ENCODE results near the gene CDKN2A. TPM values are rescaled to one million over a fixed set of nuclear protein-coding genes. Genes with fewer than 3 reads are reported as not detected.

Gene CDKN2A
- total and polyA plus RNA-seq, 4 donors = 0.23 to 0.76 (median 0.43) TPM

DNA sequence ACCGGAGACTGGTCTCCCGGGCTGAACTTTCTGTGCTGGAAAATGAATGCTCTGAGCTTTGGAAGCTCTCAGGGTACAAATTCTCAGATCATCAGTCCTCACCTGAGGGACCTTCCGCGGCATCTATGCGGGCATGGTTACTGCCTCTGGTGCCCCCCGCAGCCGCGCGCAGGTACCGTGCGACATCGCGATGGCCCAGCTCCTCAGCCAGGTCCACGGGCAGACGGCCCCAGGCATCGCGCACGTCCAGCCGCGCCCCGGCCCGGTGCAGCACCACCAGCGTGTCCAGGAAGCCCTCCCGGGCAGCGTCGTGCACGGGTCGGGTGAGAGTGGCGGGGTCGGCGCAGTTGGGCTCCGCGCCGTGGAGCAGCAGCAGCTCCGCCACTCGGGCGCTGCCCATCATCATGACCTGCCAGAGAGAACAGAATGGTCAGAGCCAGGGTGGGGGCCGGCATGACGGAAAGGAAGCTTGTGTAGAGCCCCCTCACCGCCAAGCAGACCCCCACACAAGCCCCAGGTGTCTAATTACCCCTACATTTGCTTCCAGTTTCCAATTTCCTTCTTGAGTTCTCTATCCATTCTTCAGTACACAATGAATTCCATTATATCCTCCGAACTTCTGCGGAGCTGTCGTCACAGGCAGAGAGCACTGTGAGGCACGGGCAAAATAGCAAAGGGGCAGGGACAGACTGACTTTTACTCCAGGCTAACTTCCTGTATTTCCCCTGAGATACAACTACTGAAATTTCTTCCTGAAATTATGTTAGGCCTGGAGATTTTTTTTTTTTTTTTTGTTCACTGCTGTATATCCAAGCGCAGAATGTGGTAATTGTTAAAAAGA lies 23.2 kb downstream of the CDKN2A start (continued):
- TF ChIP-seq TAF1 (conservative IDR thresholded peaks at IDR 0.05) = no peak
- TF ChIP-seq HNF4G (IDR thresholded peaks at IDR 0.05) = no peak

DNA sequence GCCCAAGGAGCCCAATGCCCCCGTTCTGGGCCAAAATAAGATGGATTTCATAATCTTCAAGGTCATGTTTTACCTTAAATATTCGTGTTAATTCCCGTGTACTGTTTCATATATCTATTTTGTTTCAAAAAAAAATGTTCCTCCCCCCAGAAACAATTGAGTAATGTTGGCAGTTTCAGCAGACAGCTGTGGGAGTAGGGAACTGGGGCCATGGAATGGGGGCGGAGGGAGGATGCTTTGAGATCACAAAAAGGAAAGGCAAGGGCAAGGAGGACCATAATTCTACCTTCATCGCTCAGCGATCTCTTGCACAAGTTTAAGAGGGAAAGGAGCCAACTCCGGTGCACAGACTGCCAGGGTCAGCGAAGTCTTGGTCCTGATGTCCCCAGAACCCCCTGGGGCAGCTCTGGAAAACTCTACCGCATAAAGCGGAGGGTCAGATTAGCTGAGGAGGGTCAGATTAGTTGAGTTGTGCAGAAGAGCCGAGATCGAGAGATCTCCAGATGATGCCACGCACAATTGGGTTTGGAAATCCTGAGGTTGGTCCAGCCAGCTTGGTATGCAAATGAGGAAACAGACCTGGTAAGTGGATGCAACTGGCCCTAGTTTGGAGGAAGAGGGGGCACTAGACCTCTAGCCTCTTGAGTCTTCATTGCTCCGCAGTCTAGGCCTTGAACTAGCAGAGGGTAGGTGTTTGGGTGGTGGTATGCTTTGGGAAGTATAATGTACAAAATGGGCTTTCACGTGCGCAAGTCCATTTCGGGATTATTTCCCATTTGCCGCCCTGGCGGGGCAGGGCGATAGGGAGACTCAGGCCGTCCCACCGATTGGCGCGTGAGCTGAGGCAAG lies 24.0 kb downstream of the CDKN2A start:
- WGBS = 15% methylated on average over 24 of the region's 24 CpGs
- H3K4me3 ChIP-seq (ENCODE audit: low read depth in 1 of 3, low read length in 3 of 3) = no peak overlapping the region

More for the DNA sequence above, 24.0 kb downstream of the CDKN2A start:
- Histone ChIP-seq H3K27ac (ENCODE audit: low read depth in 1 of 2, low read length in 2 of 2) (no peak overlapping the region), H3K36me3 (ENCODE audit: control insufficient read depth in 4 of 4, insufficient read depth in 3 of 4, low read depth in 1 of 4, low read length in 3 of 4) (no peaks in the 10 kb centered on the region), H3K9me3 (ENCODE audit: control insufficient read depth in 4 of 4, low read length in 3 of 4) (peaks cover 0 to 18% (median 1%) of the 10 kb centered on the region in 4 donors), H3K4me1 (ENCODE audit: control insufficient read depth in 4 of 4, insufficient read depth in 4 of 4, low read length in 3 of 4) (peaks cover 11 to 24% (median 17%) of the 10 kb centered on the region in 4 donors), H3K27me3 (ENCODE audit: control insufficient read depth in 4 of 4, insufficient read depth in 4 of 4, low read length in 3 of 4) (peaks cover 3 to 44% (median 27%) of the 10 kb centered on the region in 4 donors), H3K9ac (ENCODE audit: low read depth in 1 of 2, low read length in 2 of 2) (no peak overlapping the region)
- no peak for DNase-seq (ENCODE audit: low spot score)
- TF ChIP-seq, protein P1, sequence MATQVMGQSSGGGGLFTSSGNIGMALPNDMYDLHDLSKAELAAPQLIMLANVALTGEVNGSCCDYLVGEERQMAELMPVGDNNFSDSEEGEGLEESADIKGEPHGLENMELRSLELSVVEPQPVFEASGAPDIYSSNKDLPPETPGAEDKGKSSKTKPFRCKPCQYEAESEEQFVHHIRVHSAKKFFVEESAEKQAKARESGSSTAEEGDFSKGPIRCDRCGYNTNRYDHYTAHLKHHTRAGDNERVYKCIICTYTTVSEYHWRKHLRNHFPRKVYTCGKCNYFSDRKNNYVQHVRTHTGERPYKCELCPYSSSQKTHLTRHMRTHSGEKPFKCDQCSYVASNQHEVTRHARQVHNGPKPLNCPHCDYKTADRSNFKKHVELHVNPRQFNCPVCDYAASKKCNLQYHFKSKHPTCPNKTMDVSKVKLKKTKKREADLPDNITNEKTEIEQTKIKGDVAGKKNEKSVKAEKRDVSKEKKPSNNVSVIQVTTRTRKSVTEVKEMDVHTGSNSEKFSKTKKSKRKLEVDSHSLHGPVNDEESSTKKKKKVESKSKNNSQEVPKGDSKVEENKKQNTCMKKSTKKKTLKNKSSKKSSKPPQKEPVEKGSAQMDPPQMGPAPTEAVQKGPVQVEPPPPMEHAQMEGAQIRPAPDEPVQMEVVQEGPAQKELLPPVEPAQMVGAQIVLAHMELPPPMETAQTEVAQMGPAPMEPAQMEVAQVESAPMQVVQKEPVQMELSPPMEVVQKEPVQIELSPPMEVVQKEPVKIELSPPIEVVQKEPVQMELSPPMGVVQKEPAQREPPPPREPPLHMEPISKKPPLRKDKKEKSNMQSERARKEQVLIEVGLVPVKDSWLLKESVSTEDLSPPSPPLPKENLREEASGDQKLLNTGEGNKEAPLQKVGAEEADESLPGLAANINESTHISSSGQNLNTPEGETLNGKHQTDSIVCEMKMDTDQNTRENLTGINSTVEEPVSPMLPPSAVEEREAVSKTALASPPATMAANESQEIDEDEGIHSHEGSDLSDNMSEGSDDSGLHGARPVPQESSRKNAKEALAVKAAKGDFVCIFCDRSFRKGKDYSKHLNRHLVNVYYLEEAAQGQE (IDR thresholded peaks at IDR 0.05) = no peak
- TF ChIP-seq TAF1 (conservative IDR thresholded peaks at IDR 0.05) (no peak), FOXA2 (IDR thresholded peaks at IDR 0.05) (no peak), NR2F2 (IDR thresholded peaks at IDR 0.05) (no peak), HNF4A (conservative IDR thresholded peaks at IDR 0.05) (no peak), RXRA (IDR thresholded peaks at IDR 0.05) (no peak), HNF4G (IDR thresholded peaks at IDR 0.05) (no peak), SP1 (IDR thresholded peaks at IDR 0.05) (no peak), JUND (IDR thresholded peaks at IDR 0.05) (no peak), EGR1 (IDR thresholded peaks at IDR 0.05; ENCODE audit: low read depth in 2 of 2) (no peak), GABPA (IDR thresholded peaks at IDR 0.05 in 1 of 2, conservative IDR thresholded peaks at IDR 0.05 in 1 of 2) (no peak), YY1 (IDR thresholded peaks at IDR 0.05) (no peak), RAD21 (IDR thresholded peaks at IDR 0.05) (no peak), FOXA1 (IDR thresholded peaks at IDR 0.05) (no peak)
- TF ChIP-seq, protein P2, sequence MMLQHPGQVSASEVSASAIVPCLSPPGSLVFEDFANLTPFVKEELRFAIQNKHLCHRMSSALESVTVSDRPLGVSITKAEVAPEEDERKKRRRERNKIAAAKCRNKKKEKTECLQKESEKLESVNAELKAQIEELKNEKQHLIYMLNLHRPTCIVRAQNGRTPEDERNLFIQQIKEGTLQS (IDR thresholded peaks at IDR 0.05) = no peak
- TF ChIP-seq, protein P3, sequence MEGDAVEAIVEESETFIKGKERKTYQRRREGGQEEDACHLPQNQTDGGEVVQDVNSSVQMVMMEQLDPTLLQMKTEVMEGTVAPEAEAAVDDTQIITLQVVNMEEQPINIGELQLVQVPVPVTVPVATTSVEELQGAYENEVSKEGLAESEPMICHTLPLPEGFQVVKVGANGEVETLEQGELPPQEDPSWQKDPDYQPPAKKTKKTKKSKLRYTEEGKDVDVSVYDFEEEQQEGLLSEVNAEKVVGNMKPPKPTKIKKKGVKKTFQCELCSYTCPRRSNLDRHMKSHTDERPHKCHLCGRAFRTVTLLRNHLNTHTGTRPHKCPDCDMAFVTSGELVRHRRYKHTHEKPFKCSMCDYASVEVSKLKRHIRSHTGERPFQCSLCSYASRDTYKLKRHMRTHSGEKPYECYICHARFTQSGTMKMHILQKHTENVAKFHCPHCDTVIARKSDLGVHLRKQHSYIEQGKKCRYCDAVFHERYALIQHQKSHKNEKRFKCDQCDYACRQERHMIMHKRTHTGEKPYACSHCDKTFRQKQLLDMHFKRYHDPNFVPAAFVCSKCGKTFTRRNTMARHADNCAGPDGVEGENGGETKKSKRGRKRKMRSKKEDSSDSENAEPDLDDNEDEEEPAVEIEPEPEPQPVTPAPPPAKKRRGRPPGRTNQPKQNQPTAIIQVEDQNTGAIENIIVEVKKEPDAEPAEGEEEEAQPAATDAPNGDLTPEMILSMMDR (IDR thresholded peaks at IDR 0.05; ENCODE audit: low read depth, low read length, missing input control) = no peak
- TF ChIP-seq, protein P4, sequence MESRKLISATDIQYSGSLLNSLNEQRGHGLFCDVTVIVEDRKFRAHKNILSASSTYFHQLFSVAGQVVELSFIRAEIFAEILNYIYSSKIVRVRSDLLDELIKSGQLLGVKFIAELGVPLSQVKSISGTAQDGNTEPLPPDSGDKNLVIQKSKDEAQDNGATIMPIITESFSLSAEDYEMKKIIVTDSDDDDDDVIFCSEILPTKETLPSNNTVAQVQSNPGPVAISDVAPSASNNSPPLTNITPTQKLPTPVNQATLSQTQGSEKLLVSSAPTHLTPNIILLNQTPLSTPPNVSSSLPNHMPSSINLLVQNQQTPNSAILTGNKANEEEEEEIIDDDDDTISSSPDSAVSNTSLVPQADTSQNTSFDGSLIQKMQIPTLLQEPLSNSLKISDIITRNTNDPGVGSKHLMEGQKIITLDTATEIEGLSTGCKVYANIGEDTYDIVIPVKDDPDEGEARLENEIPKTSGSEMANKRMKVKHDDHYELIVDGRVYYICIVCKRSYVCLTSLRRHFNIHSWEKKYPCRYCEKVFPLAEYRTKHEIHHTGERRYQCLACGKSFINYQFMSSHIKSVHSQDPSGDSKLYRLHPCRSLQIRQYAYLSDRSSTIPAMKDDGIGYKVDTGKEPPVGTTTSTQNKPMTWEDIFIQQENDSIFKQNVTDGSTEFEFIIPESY (IDR thresholded peaks at IDR 0.05) = no peak
- TF ChIP-seq, protein P5, sequence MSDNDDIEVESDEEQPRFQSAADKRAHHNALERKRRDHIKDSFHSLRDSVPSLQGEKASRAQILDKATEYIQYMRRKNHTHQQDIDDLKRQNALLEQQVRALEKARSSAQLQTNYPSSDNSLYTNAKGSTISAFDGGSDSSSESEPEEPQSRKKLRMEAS (IDR thresholded peaks at IDR 0.05) = no peak
